GM19395 (cell line): ENCODE results near the gene ZPBP2.

Experiments used
- ATAC-seq: cut with Tn5 transposase; IDR thresholded peaks from one replicate; pipeline ENCODE4 v1.9.1; 2021; ENCODE audit warnings: mild to moderate bottlenecking, moderate library complexity; ENCODE audit not compliant: unreplicated experiment

ZPBP2 gene

DNA sequence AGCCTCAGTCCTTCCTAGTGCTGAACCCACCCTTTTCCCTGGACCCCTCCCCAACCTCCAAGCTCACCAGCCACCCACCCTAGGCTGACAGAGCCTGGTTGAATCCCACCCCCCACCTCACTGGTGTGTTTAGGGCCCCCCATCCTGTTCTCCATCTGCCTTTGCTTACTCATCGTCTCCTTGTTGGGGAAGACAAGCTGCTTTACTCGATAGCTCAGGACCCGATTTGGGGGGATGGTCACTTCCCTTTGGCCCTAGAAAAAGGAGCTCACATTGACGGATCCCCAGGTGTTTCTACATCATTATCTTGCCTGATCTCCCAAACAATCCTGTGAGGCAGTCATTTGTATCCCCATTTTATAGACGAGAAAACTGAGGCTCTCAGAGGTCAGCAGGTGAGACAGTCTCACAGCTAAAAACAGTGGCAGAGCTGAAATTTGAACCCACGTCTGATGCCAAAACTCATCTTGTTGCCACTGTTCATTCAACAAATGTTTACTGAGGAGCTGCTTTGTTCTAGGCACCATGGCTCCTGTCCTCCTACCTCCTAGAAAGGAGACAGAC is 40.9 kb downstream of the ZPBP2 start:
- no peak for ATAC-seq

DNA sequence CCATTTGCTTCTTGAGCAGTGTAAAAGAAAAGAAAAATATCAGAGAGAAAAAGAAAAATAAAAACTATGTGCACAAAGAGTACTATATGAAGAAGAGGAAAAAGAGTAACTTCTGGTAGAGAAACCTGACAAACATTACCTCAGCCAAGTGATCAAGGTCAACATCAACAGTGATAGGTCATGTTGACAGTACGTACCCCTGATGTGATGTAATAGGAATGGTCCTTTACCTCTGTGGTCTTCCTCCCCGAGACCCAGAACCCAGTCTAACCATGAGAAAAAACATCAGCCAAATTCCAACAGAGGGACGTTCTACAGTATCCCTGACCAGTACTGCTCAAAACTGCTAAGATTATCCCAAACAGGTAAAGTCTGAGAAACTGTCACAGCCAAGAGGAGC is 46.0 kb downstream of the ZPBP2 start:
- ATAC-seq, result no peak

- ATAC-seq, result no peak
These were observed 47.6 kb downstream of the ZPBP2 start for GRCh38 chr17:39915559-39915958.

- ATAC-seq, result no peak
These were observed 48.9 kb downstream of the ZPBP2 start for GRCh38 chr17:39916918-39917317.

DNA sequence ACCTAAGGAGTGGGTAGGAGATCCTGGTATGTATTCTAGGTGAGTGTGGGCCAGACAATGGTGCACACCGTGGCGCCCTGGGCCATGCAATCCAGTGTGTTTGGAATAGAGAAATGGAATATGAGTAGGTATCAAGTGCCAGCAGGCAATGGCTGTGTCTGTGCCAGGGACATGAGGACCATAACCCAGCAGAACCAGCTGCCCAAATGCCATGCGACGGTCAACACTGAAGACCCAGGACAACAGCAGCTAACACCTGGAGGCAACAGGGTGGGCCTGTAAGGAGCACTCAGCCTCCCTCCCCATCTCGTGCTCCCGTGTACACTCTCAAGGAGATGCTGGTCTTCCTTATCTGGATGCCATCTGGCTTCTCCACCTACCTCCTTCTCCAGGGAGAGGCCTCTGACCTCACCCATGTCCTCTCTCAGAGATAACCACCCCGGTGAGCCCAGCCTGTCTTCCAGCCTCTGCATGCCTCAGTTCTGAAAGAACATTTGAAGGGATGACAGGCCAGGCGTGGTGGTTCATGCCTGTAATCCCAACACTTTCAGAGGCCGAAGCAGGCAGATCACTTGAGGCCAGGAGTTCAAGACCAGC is 51.2 kb downstream of the ZPBP2 start:
- ATAC-seq, result no peak

DNA sequence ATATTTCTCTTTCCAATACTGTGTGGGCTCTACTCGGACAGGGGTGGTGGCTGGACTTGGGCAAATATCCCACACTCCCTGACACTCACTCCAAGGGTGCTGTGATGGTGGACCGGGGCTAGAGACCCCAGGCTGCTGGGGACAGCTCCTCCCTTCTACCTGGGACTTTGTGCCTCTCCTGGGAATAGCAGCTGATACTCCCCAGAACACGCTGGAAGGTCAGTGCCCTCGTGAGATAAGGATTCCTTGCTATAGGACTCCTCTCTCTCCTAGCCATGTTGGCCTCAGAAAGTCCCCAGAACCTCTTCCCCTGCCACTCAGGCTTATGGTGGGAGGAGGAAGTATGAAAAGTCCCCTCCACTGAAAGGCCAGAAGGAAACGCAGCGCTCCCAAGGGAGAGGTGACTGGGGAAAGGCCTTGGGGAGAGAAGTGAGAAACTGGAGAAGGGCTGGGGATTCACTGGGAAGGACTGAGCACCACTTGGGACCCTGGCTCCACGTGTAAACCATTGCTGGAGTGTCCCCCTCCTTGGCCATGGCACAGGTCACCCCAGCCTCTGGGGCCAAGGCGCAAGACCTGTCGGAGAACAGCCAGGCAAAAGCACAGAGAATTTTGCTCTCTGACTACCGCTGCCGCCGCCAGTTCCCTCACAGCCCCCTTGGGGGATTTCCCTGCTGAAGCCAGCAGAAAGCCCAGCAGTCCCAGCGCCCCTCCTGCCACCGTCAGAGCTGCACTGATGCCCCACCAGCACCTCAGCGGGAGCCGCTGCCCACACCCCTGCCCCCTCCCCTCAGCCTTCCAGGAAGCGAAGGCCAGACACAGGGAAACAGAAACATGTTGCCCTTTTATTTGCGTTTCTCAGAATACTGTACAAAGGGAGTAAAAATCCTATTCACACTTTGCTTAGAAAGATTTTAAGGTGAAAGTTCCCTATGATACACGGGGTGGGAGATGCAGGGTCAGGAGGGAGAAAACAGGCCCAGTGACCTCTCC is 52.5 kb downstream of the ZPBP2 start:
- ATAC-seq, result no peak

DNA sequence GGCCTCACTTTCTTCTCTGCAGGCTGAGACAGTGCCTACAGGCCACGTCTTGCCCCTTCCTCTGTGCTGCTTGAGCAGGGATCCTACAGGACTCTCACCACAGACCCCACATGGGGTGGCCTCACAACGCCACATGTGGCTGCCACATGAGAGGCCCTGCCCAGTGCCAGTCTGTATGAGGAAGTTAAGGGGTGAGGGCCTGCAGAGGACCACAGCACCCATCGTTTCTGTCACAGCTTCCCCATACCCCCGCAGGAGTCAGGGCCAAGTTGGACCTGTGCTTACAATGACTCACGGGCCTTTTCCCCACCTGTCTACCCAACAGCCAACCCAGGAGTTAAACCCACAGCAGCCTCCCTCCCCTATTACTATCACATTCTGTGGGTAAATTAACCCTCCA is 53.3 kb downstream of the ZPBP2 start:
- no peak for ATAC-seq

- ATAC-seq, result no peak
These were observed 54.0 kb downstream of the ZPBP2 start for GRCh38 chr17:39922006-39922405.

- ATAC-seq, result no peak
These were observed 55.2 kb downstream of the ZPBP2 start for GRCh38 chr17:39923230-39923629.

DNA sequence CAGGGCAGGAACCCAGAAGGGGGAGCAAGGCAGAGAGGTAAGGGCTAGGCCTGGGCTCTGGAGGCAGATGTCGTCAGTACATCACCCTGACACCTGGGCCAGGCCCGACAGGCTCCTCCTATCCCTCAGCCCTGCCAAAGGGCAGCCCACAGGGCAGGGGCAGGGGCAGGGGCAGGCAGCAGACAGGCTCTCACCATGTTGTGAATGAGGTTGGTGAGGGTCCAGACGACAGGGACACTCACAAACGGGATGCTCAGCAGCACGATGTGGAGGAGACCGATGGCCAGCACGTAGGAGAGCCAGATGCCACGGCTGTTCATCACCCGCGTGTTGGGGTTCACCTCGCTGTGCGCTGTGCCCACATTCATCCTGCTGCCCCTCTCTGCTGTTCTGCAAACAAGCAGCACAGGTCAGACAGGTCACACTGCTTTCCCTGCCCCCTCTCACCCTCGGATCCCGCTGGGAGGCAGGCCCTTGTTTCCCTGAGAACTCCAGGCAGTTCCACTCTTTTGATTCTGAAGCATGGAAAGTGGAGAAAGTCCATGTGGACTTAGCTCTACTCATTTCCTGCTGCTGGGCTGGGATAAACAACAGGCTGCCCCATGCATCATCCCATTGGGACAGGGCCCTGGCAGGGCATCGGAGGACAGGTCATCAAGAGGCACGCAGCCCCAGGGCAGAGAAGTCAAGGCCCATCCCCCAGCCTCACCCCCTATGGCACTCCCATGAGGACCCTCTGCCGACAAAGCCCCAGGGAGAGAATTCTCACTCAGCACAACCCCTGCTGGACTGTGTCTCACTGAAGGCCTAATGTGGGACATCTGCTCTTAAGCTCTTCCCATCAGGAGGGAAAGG is 56.1 kb downstream of the ZPBP2 start:
- no peak for ATAC-seq

DNA sequence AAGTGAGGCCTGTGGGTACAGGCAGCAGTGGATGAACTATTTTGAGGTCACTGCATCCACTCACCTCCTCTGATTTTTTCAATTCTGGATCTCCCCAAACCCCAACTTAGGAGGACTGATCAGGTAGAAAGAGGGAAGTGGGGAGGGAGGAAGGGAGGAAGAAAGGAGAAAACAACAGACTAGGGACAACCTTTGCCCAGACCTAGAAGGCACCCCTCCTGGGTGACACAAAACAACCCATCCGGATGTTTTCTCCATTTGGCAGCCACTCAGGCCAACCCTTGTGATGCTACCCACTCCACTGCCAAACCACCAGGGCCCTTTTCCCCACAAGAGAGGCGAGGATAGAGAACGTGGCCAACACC is 56.7 kb downstream of the ZPBP2 start:
- no peak for ATAC-seq

DNA sequence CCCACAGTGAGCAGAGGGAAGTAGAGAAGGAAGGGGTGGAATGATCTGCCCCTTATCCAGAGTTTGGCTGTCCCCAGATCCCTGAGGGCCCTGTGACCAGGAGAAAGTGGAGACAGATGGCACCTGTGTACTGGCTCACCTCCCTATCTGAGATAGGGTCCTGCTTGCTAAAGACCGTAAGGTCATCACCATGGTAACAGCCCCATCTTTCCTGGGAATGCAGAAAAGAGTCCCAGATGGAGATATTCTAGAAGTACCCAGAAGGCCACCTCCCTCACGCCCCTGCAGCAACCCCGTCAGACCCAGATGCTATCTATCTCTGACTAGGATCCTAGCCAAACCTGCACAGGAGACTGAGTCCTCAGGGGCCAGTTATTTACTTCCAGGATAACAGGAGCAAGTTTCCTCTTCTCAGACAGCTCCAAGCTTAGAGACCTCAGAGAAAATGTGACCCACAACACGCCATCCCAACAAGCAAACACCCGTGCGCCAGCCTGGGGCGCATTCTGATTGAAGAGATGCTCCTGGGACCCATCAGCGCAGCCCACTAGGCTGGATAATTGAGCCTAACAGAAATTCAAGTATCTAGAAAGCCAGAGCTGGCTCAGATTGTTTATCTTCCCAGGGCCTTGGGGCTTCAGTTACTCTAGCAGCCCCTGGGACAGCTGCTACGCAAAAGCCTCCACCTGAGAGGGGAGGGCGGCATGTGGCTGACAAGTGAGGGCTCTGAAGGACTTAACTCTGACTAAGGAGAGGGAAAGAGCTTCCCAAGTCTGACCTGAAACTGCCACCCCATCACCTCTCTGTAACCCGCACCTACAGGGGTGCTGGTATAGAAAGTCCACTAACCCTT is 57.5 kb downstream of the ZPBP2 start:
- ATAC-seq, result no peak

DNA sequence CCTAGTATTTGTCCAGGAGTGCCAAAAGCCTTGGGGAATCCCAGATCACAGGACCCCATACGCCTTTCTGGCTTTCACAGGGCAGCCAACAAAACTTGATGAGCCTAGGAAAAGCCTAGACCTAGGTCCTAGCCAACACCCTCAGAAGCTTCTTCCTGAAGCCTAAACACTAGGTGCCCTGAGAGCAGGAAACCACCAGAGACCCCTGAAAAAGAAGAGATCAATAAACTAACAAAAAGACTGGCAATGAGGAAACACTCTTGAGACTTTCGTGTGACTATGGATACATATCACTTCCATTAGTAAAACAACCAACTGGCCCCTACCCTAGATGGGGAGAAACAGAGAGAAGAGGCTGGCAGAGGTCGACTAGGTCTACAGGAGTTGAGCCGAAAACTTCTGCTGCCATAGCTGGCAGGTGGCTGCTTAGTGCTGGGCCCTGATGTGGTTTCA is 58.2 kb downstream of the ZPBP2 start:
- ATAC-seq, result no peak

DNA sequence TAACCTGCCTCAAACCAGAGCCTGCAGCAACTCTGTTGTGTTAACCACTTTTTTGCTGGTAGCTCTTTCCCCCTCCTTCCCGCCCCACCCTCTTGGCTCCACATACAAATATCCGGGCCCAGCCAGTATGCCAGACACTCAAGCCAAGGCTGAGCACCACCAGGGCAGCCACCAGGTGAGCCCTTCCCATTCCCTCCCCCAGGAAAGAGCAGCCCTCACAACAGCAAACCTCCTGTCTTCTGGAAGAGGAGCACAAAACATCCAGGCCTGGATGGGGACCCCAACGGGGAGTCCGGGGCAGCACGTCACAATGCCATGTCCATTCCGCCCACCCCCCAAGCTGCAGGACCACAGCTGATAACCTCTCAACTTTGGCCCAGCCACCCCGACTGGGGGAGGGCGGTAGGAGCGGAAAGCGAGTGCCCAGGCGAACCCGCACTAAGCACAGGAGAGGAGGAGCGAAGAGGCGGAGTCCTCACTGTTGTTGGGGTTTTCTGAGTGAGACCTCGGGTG is 58.6 kb downstream of the ZPBP2 start:
- ATAC-seq, result no peak
